Mesenchymal stem cell (in vitro differentiated cells and primary cell): ENCODE measurements around the gene CDRT15.

Experiments used
- DNase-seq: peaks from one replicate; pipeline ENCODE4 v3.0.0-alpha.2; 2013
- H2AFZ ChIP-seq: one replicate; pipeline ENCODE4 v1.6.1; 2013; ENCODE audit warnings: low read depth, mild to moderate bottlenecking, control low read depth, inconsistent platforms, low read length, moderate library complexity
- H2AK5ac ChIP-seq: 2 replicates; pipeline ENCODE4 v1.6.1; 2013; ENCODE audit warnings: low read length, moderate library complexity, mild to moderate bottlenecking, inconsistent platforms; ENCODE audit not compliant: severe bottlenecking
- H2BK120ac ChIP-seq: one replicate; pipeline ENCODE4 v1.6.1; 2013; ENCODE audit warnings: low read depth, mild to moderate bottlenecking, inconsistent platforms, low read length, moderate library complexity
- H2BK12ac ChIP-seq, 2 experiments: one replicate each; pipeline ENCODE4 v1.6.1; 2013; ENCODE audit warnings: inconsistent platforms in 2 of 2, low read length in 2 of 2, mild to moderate bottlenecking in 2 of 2, moderate library complexity in 2 of 2, control low read depth in 1 of 2
- H2BK15ac ChIP-seq: one replicate; pipeline ENCODE4 v1.6.1; 2013; ENCODE audit warnings: mild to moderate bottlenecking, low read depth, inconsistent platforms; ENCODE audit not compliant: poor library complexity, severe bottlenecking
- H2BK5ac ChIP-seq: 2 replicates; pipeline ENCODE4 v1.6.1; 2013; ENCODE audit warnings: low read depth, mild to moderate bottlenecking, low read length, control low read depth, inconsistent platforms; ENCODE audit not compliant: poor library complexity, severe bottlenecking
- H3K14ac ChIP-seq, 2 experiments: one replicate each; pipeline ENCODE4 v1.6.1; 2013; ENCODE audit warnings: inconsistent platforms in 2 of 2, low read length in 2 of 2, control low read depth in 1 of 2, mild to moderate bottlenecking in 1 of 2, moderate library complexity in 1 of 2
- H3K18ac ChIP-seq, 2 experiments: one replicate each; pipeline ENCODE4 v1.6.1; 2013; ENCODE audit warnings: inconsistent platforms in 2 of 2, low read length in 2 of 2, control low read depth in 1 of 2, low read depth in 1 of 2, mild to moderate bottlenecking in 1 of 2
- H3K23ac ChIP-seq, 2 experiments: one replicate each; pipeline ENCODE4 v1.6.1; 2013; ENCODE audit warnings: inconsistent platforms in 2 of 2, low read length in 2 of 2, mild to moderate bottlenecking in 2 of 2, moderate library complexity in 2 of 2, control low read depth in 1 of 2
- H3K27ac ChIP-seq: 2 replicates; pipeline ENCODE4 v1.5.1; 2013; ENCODE audit warnings: mild to moderate bottlenecking, moderate library complexity, low read length, control low read depth, inconsistent platforms; ENCODE audit not compliant: poor library complexity, severe bottlenecking
- H3K27me3 ChIP-seq, 2 experiments: 2 replicates each; pipeline versions ENCODE4 v1.6.1 to v1.7.0; 2013; ENCODE audit warnings: low read length in 2 of 2, mild to moderate bottlenecking in 2 of 2, moderate library complexity in 2 of 2, control low read depth in 1 of 2, inconsistent platforms in 1 of 2; ENCODE audit not compliant: control insufficient read depth in 1 of 2, insufficient read depth in 1 of 2
- H3K36me3 ChIP-seq, 2 experiments: 2 replicates each; pipeline versions ENCODE4 v1.6.1 to v1.7.0; 2013; ENCODE audit warnings: low read length in 2 of 2, control low read depth in 1 of 2, inconsistent platforms in 1 of 2, low read depth in 1 of 2, mild to moderate bottlenecking in 1 of 2; ENCODE audit not compliant: insufficient read depth in 2 of 2, control insufficient read depth in 1 of 2
- H3K4ac ChIP-seq, 2 experiments: one replicate each; pipeline ENCODE4 v1.6.1; 2013; ENCODE audit warnings: inconsistent platforms in 2 of 2, low read length in 2 of 2, mild to moderate bottlenecking in 2 of 2, moderate library complexity in 2 of 2, control low read depth in 1 of 2, low read depth in 1 of 2
- H3K4me1 ChIP-seq: 2 replicates; pipeline ENCODE4 v1.6.1; 2013; ENCODE audit warnings: low read depth, low read length, control low read depth; ENCODE audit not compliant: control insufficient read depth, insufficient read depth
- H3K4me2 ChIP-seq: 2 replicates; pipeline ENCODE4 v1.6.1; 2013; ENCODE audit warnings: low read length, mild to moderate bottlenecking, inconsistent platforms; ENCODE audit not compliant: poor library complexity, severe bottlenecking
- H3K4me3 ChIP-seq, 2 experiments: 2 replicates each; pipeline versions ENCODE4 v1.5.1 to v1.7.0; 2013; ENCODE audit warnings: low read length in 2 of 2, mild to moderate bottlenecking in 2 of 2, control low read depth in 1 of 2, low read depth in 1 of 2; ENCODE audit not compliant: insufficient read depth in 1 of 2
- H3K79me1 ChIP-seq: replicated peaks from 2 replicates; pipeline ENCODE4 v1.6.1; 2013; ENCODE audit warnings: mild to moderate bottlenecking, control low read depth, low read length, inconsistent platforms; ENCODE audit not compliant: poor library complexity, severe bottlenecking
- H3K9ac ChIP-seq: 2 replicates; pipeline ENCODE4 v1.7.0; 2013; ENCODE audit warnings: mild to moderate bottlenecking, low read length, moderate library complexity
- H3K9me3 ChIP-seq: 2 replicates; pipeline ENCODE4 v1.7.0; 2013; ENCODE audit warnings: mild to moderate bottlenecking, low read length; ENCODE audit not compliant: control insufficient read depth
- H4K8ac ChIP-seq: one replicate; pipeline ENCODE4 v1.6.1; 2013; ENCODE audit warnings: inconsistent platforms, mild to moderate bottlenecking, low read length, moderate library complexity
- H4K91ac ChIP-seq: one replicate; pipeline ENCODE4 v1.6.1; 2013; ENCODE audit warnings: mild to moderate bottlenecking, low read length, inconsistent platforms
- WGBS: methylation state at CpG from one replicate; pipeline ENCODE4 v1.1.7; 2013; ENCODE audit warnings: mixed read lengths; 5-methylcytosine and 5-hydroxymethylcytosine counted together

Gene CDRT15

DNA sequence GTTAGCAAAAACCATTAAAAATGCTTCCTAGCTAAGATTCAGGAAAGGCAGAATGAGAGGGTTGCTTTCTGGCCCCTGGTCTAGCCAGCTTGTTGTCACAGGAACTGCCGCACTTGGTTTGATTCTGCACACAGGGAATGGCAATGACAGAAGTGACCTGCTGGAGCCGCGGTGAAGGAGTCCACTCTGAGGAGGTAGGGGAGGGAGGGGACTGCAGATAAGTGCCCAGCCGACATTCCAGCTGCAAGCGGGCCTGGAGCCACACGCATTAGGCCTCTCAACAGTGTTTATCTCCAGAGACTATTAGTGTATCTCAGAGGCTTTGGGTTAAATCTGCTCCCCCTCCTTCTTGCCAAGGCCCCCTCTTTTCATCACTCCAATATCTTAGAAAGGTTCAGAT lies 38.6 kb downstream of the CDRT15 start:
- H3K79me1 ChIP-seq: peaks cover 5% of the 10 kb centered on the region
- no peak overlapping the region for H4K91ac ChIP-seq
- no peak overlapping the region for H3K4ac ChIP-seq
- no peak overlapping the region for H3K9ac ChIP-seq
- H3K4me2 ChIP-seq: no peak overlapping the region
- H3K18ac ChIP-seq: no peak overlapping the region
- H3K23ac ChIP-seq: no peak overlapping the region
- H3K4me1 ChIP-seq: no peaks in the 10 kb centered on the region
- no peaks in the 10 kb centered on the region for H3K9me3 ChIP-seq
- H3K14ac ChIP-seq: no peak overlapping the region
- no peak overlapping the region for H2AFZ ChIP-seq
- H2BK15ac ChIP-seq: no peak overlapping the region
- no peaks in the 10 kb centered on the region for H3K27me3 ChIP-seq
- no peak overlapping the region for H3K4me3 ChIP-seq
- H2AK5ac ChIP-seq: no peak overlapping the region
- H2BK120ac ChIP-seq: no peak overlapping the region
- WGBS: 22% methylated on average over 3 of the region's 6 CpGs
- H3K27ac ChIP-seq: no peak overlapping the region
- H4K8ac ChIP-seq: no peak overlapping the region
- DNase-seq: peak; percentile 37
- no peak overlapping the region for H2BK5ac ChIP-seq
- H3K36me3 ChIP-seq: peaks cover 3 to 5% of the 10 kb centered on the region in 2 experiments
- no peak overlapping the region for H2BK12ac ChIP-seq

DNA sequence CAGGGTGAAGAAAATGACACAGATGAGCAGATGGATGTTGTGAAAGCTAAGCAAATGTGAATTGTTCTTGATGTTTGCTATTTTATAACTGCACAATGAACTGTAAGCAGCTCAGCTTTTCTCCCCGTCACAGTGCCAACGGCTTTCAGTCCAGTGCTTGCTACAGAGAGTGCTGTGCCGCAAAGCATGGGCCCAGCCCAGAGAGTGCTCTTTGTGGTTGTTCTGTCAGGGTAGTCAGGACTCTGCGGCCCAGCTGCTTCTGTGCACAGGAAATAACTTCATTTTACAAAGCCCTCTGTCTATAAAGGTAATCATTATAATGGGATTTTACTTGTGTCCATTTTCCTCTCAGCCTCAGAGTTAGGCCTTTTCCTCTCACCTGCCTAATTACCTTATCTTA lies 39.1 kb downstream of the CDRT15 start:
- no peak overlapping the region for H4K8ac ChIP-seq
- no peak overlapping the region for H3K18ac ChIP-seq
- H2BK15ac ChIP-seq: no peak overlapping the region
- no peaks in the 10 kb centered on the region for H3K4me1 ChIP-seq
- H2AK5ac ChIP-seq: no peak overlapping the region
- H3K27ac ChIP-seq: no peak overlapping the region
- H3K79me1 ChIP-seq: peaks cover 5% of the 10 kb centered on the region
- no peak overlapping the region for H3K4me2 ChIP-seq
- peaks cover 3 to 5% of the 10 kb centered on the region in 2 experiments for H3K36me3 ChIP-seq
- no peak overlapping the region for H3K9ac ChIP-seq
- no peak overlapping the region for H3K14ac ChIP-seq
- no peak overlapping the region for H2BK120ac ChIP-seq
- 35% methylated on average over 4 of the region's 4 CpGs for WGBS
- H3K23ac ChIP-seq: no peak overlapping the region
- peak overlapping the region in 1 of 2 experiments; percentile 15 for H2BK12ac ChIP-seq
- H2BK5ac ChIP-seq: no peak overlapping the region
- no peaks in the 10 kb centered on the region for H3K27me3 ChIP-seq
- H2AFZ ChIP-seq: no peak overlapping the region
- no peak overlapping the region for H3K4me3 ChIP-seq
- no peak for DNase-seq
- H4K91ac ChIP-seq: no peak overlapping the region
- no peak overlapping the region for H3K4ac ChIP-seq
- no peaks in the 10 kb centered on the region for H3K9me3 ChIP-seq

DNA sequence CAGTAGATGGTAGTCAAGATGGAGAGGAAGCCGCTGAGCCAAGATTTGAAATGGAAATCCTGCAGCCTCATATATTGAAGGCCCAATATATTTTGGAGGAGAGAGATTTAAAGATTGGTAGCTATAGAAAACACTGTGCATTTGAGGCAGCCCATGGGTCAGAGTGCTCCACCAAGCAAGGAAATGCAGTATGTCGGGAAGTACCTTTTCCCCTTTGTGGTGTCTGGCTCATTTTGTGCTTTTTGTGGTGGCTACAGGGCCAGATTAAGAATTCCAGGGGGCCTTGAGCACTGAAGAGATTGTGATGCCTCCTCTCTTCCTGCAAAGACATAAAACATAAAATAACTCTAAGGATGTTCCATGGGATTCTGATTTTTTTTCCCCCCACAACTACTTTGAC lies 39.6 kb downstream of the CDRT15 start:
- Histone ChIP-seq H3K27ac (no peak overlapping the region), H2AK5ac (no peak overlapping the region), H3K14ac (no peak overlapping the region), H2AFZ (no peak overlapping the region), H3K36me3 (peaks cover 3 to 8% of the 10 kb centered on the region in 2 experiments), H4K8ac (no peak overlapping the region), H3K9ac (no peak overlapping the region), H3K23ac (no peak overlapping the region), H2BK5ac (no peak overlapping the region), H3K4ac (no peak overlapping the region), H3K4me1 (no peaks in the 10 kb centered on the region), H3K18ac (no peak overlapping the region), H2BK12ac (no peak overlapping the region), H4K91ac (no peak overlapping the region), H3K79me1 (peaks cover 5% of the 10 kb centered on the region), H3K9me3 (no peaks in the 10 kb centered on the region), H3K4me3 (no peak overlapping the region), H2BK120ac (no peak overlapping the region), H3K4me2 (no peak overlapping the region), H3K27me3 (no peaks in the 10 kb centered on the region), H2BK15ac (no peak overlapping the region)
- WGBS: 100% methylated on average over 2 of the region's 2 CpGs
- DNase-seq: no peak

DNA sequence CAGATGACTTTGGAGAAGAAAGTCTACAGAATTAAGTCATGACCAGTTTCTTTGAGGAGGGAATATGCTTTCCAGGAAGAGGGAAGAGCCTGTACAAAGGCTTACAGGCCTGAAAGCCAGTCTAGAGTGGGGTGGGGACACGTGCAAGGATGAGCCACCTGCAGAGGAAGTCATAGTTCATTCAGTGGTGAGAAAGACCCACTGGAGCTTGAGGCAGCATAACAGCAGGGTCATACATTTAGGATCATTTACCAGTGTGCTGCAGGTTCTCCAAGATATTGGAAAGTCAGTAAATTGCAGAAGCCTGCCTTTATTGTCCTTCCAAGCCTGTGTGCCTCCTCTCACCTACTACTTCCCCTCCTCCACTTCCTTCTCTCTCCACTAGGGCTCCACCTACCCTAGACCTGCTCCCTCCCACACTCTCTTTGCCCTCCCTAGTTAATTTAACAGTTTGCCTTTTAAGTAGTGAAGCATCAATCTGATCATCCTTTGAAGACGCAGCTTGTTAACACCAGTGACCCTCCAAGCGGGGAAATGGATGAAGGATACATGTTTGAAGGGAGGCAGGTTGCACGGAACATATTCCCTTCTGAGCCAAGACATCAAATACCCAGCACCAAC lies 40.2 kb downstream of the CDRT15 start:
- no peak overlapping the region for H3K18ac ChIP-seq
- H2BK120ac ChIP-seq: no peak overlapping the region
- H4K91ac ChIP-seq: no peak overlapping the region
- H3K4ac ChIP-seq: no peak overlapping the region
- DNase-seq: no peak
- H3K4me2 ChIP-seq: no peak overlapping the region
- no peak overlapping the region for H3K4me3 ChIP-seq
- H3K9me3 ChIP-seq: no peaks in the 10 kb centered on the region
- no peak overlapping the region for H2AFZ ChIP-seq
- no peak overlapping the region for H3K23ac ChIP-seq
- H2BK5ac ChIP-seq: no peak overlapping the region
- H3K36me3 ChIP-seq: peaks cover 3 to 8% of the 10 kb centered on the region in 2 experiments
- 98% methylated on average over 2 of the region's 4 CpGs for WGBS
- H3K27me3 ChIP-seq: no peaks in the 10 kb centered on the region
- H2AK5ac ChIP-seq: no peak overlapping the region
- peaks cover 5% of the 10 kb centered on the region for H3K79me1 ChIP-seq
- no peak overlapping the region for H4K8ac ChIP-seq
- no peak overlapping the region for H3K27ac ChIP-seq
- H3K9ac ChIP-seq: no peak overlapping the region
- H2BK12ac ChIP-seq: no peak overlapping the region
- H3K14ac ChIP-seq: no peak overlapping the region
- H2BK15ac ChIP-seq: no peak overlapping the region
- H3K4me1 ChIP-seq: no peaks in the 10 kb centered on the region
